K562 (cell line): Measurements from ENCODE around the gene PPP1R9A. TPM values are rescaled to one million over a fixed set of nuclear protein-coding genes. Genes with fewer than 3 reads are reported as not detected.

Experiments used
- ATAC-seq: fragments of 200-7000 bp; cut with Tn5 transposase; 3 replicates; pipeline ENCODE4 v1.9.1; 2020; ENCODE audit warnings: moderate library complexity
- BruUV-seq: library from RNA; stranded (reverse); fragments of 400-500 nt; replicated peaks from 2 replicates; lab custom pipeline; 2021; lab: Mats Ljungman, UMichigan
- CTCF ChIA-PET: fragments of 300-600 bp; formaldehyde crosslinking; extraction: SDS; loops from one replicate; lab custom pipeline; 2021; ENCODE audit warnings: low intra/inter-chr PET ratio; lab: Yijun Ruan, JAX
- POLR2A ChIA-PET: fragments of 300-600, 350-650 bp; sonication (Branson Sonifier 250); formaldehyde crosslinking; extraction: SDS; loops from one replicate; lab custom pipeline; 2021; ENCODE audit warnings: antibody characterized with exemption, inconsistent platforms; lab: Yijun Ruan, JAX
- DNase-seq, 4 experiments: peaks; one replicate each; pipeline versions ENCODE4 v3.0.0 to v3.0.0-alpha.2; 2011 to 2018; ENCODE audit warnings: low spot score in 3 of 4, mixed read lengths in 3 of 4; ENCODE audit errors: extremely low read depth in 1 of 4
- FAIRE-seq: peaks from 2 replicates; lab custom pipeline; 2011; peaks lifted over from hg19 to GRCh38; lab: Jason Lieb, UNC
- H2AFZ ChIP-seq: 2 replicates; pipeline ENCODE4 v1.6.0; 2011; ENCODE audit warnings: low read depth, low read length, control low read depth, inconsistent platforms
- H3K27ac ChIP-seq: fragments of 200-600 bp; 3 replicates; pipeline ENCODE4 v1.8.0; 2011; ENCODE audit warnings: low read depth, mild to moderate bottlenecking, control low read depth, inconsistent platforms, low read length, moderate library complexity, mixed read lengths; ENCODE audit errors: extremely low read depth
- H3K27me3 ChIP-seq, 2 experiments: fragments of 300-600 bp in 1 of 2; 2 replicates in 1 of 2; 3 replicates in 1 of 2; pipeline versions ENCODE4 v1.6.0 to v1.8.0; 2011; ENCODE audit warnings: inconsistent platforms in 2 of 2, low read length in 2 of 2, mild to moderate bottlenecking in 1 of 2, mixed read lengths in 1 of 2, moderate library complexity in 1 of 2; ENCODE audit not compliant: control insufficient read depth in 2 of 2, insufficient read depth in 2 of 2
- H3K36me3 ChIP-seq: fragments of 300-600 bp; 3 replicates; pipeline ENCODE4 v1.8.0; 2011; ENCODE audit warnings: mild to moderate bottlenecking, low read length, inconsistent platforms; ENCODE audit not compliant: control insufficient read depth, insufficient read depth
- H3K4me1 ChIP-seq, 2 experiments: fragments of 200-600 bp in 1 of 2; replicated peaks in 1 of 2; 2 replicates in 1 of 2; 3 replicates in 1 of 2; pipeline versions ENCODE4 v1.5.1 to v1.8.0; 2011; ENCODE audit warnings: inconsistent platforms in 2 of 2, low read length in 2 of 2, mild to moderate bottlenecking in 1 of 2, mixed read lengths in 1 of 2, moderate library complexity in 1 of 2; ENCODE audit not compliant: control insufficient read depth in 2 of 2, insufficient read depth in 2 of 2
- H3K4me2 ChIP-seq: 2 replicates; pipeline ENCODE4 v1.6.1; 2011; ENCODE audit warnings: low read length, control low read depth, inconsistent platforms, mixed read lengths; ENCODE audit not compliant: insufficient read depth
- H3K4me3 ChIP-seq: fragments of 200-600 bp; sonication (generic), shearing (Covaris generic); 2 replicates; pipeline ENCODE4 v1.5.1; 2016; ENCODE audit warnings: control low read depth, inconsistent platforms
- H3K79me2 ChIP-seq: fragments of 200-600 bp; 3 replicates; pipeline ENCODE4 v1.8.0; 2011; ENCODE audit warnings: low read length, inconsistent platforms; ENCODE audit not compliant: control insufficient read depth, insufficient read depth
- H3K9ac ChIP-seq, 2 experiments: 2 replicates each; pipeline versions ENCODE4 v1.6.0 to v1.6.1; 2011; ENCODE audit warnings: low read depth in 2 of 2, low read length in 2 of 2, control low read depth in 1 of 2, inconsistent platforms in 1 of 2, mild to moderate bottlenecking in 1 of 2, mixed read lengths in 1 of 2; ENCODE audit not compliant: insufficient read depth in 1 of 2
- H3K9me1 ChIP-seq: one replicate; pipeline ENCODE4 v1.6.0; 2011; ENCODE audit warnings: inconsistent platforms, mild to moderate bottlenecking, low read length, moderate library complexity; ENCODE audit not compliant: control insufficient read depth, insufficient read depth
- H3K9me3 ChIP-seq: replicated peaks from 2 replicates; pipeline ENCODE4 v1.5.1; 2011; ENCODE audit warnings: low read depth, low read length, inconsistent platforms; ENCODE audit not compliant: control insufficient read depth, insufficient read depth
- H4K20me1 ChIP-seq: replicated peaks from 2 replicates; pipeline ENCODE4 v1.6.1; 2011; ENCODE audit warnings: low read length, inconsistent platforms, mixed read lengths; ENCODE audit not compliant: control insufficient read depth, insufficient read depth
- GATA2 ChIP-seq: sonication (generic); formaldehyde crosslinking; IDR thresholded peaks from 2 replicates; pipeline ENCODE4 v1.4.0; 2020; ENCODE audit warnings: mild to moderate bottlenecking, missing genetic modification reagents
- MYC ChIP-seq, 2 experiments: fragments of 250-450 bp in 1 of 2; sonication (Bioruptor Pico) in 1 of 2; IDR thresholded peaks; 2 replicates each; pipeline versions ENCODE4 v1.5.1 to v1.6.1; 2012 to 2021; ENCODE audit warnings: low read depth in 2 of 2, borderline replicate concordance in 1 of 2, improper control_type of control experiment in 1 of 2, low read length in 1 of 2, mild to moderate bottlenecking in 1 of 2, moderate library complexity in 1 of 2
- RBM25 ChIP-seq: fragments of 200-400 bp; formaldehyde crosslinking; IDR thresholded peaks from 2 replicates; pipeline ENCODE4 v1.6.1; 2018; ENCODE audit warnings: low read length, low read depth, moderate library complexity; ENCODE audit not compliant: severe bottlenecking
- TEAD4 ChIP-seq, 2 experiments: sonication (generic) in 1 of 2; formaldehyde crosslinking in 1 of 2; IDR thresholded peaks; 2 replicates each; pipeline versions ENCODE4 v1.6.1 to v1.8.0; 2012 to 2022; ENCODE audit warnings: borderline replicate concordance in 1 of 2, inconsistent platforms in 1 of 2, low read length in 1 of 2, mild to moderate bottlenecking in 1 of 2, missing genetic modification reagents in 1 of 2
- ZNF780A ChIP-seq: fragments of 250-450 bp; sonication (Bioruptor Pico); IDR thresholded peaks from 2 replicates; pipeline ENCODE4 v1.5.0; 2021; ENCODE audit warnings: mild to moderate bottlenecking
- WGBS: fragments of 100-300 bp; shearing (Covaris generic); methylation state at CpG from one replicate; pipeline ENCODE4 v1.1.6; 2016; ENCODE audit warnings: low coverage, mixed read lengths; ENCODE audit not compliant: insufficient coverage; ENCODE audit errors: missing lambda C conversion rate; 5-methylcytosine and 5-hydroxymethylcytosine counted together
- in situ Hi-C: fragments of 300-500 bp; cut with MboI; formaldehyde crosslinking; loops from 4 replicates; pipeline ENCODE4 v1.15.0; 2018; ENCODE audit warnings: inconsistent platforms, mixed read lengths
- intact Hi-C: fragments of 100-400 bp; cut with micrococcal nuclease; formaldehyde crosslinking; loops from 2 replicates; pipeline ENCODE4 v1.14.2; 2022
- polyA plus RNA-seq, 8 experiments: library from polyadenylated mRNA; depleted of rRNA in 4 of 8; stranded (reverse) in 5 of 8; unstranded in 3 of 8; fragments of >200 nt; fragmentation: Nextera tagmentation in 2 of 8; fragmentation: Illumina TruSeq in 1 of 8; extraction: Ambion mirVana in 2 of 8; extraction: Trizol in 1 of 8; gene quantifications; 2 replicates each; pipeline versions ENCODE4 v1.2.1 to v1.2.3, GENCODE V29; 2011 to 2014; ENCODE audit warnings: inconsistent platforms in 1 of 8, missing spikeins in 1 of 8
- total RNA-seq, 7 experiments: library from RNA; depleted of rRNA in 6 of 7; stranded (reverse); fragments of >200 nt in 6 of 7; fragmentation: Illumina TruSeq in 2 of 7; extraction: Trizol in 2 of 7; gene quantifications; 2 replicates each; pipeline versions ENCODE4 v1.2.1 to v1.2.3, GENCODE V29; 2011 to 2021; ENCODE audit warnings: low replicate concordance in 1 of 7

Gene PPP1R9A
- total and polyA plus RNA-seq, 9 of the 15 experiments (the other 6 are each of a cell fraction or from before 2014, with no cell fraction given) = 0.24 TPM; not detected in 8

GRCh38 chr7:94877731-94878670, 29.4 kb upstream of the PPP1R9A start:
- in situ Hi-C loops = no loop called here
- no TSS peak for BruUV-seq
- H3K36me3 ChIP-seq = no peaks in the 10 kb centered on the region
- H3K4me2 ChIP-seq = no peak overlapping the region
- POLR2A ChIA-PET = no interaction called here
- no peak overlapping the region for H3K27ac ChIP-seq
- no peaks in the 10 kb centered on the region for H3K9me1 ChIP-seq
- TF ChIP-seq TEAD4 (IDR thresholded peaks at IDR 0.05; ENCODE audit: low read length) (no peak), TEAD4 (CRISPR knock-in tag; IDR thresholded peaks at IDR 0.05; ENCODE audit: borderline replicate concordance) (no peak), GATA2 (no peak), ZNF780A (no peak), RBM25 (no peak), MYC (IDR thresholded peaks at IDR 0.05; ENCODE audit: low read depth, low read length) (no peak), MYC (CRISPR knock-in tag; IDR thresholded peaks at IDR 0.05; ENCODE audit: borderline replicate concordance, low read depth) (no peak)
- TF ChIP-seq, all 486 proteins: peak for 0
- DNase-seq = no peak
- FAIRE-seq = no peak
- intact Hi-C loops = no loop called here
- no peak overlapping the region for H3K9ac ChIP-seq
- no peaks in the 10 kb centered on the region for H3K27me3 ChIP-seq
- H3K4me3 ChIP-seq = no peak overlapping the region
- WGBS = 2% methylated on average over 11 of the region's 11 CpGs
- no peaks in the 10 kb centered on the region for H4K20me1 ChIP-seq
- H3K4me1 ChIP-seq = no peaks in the 10 kb centered on the region
- ATAC-seq = no peak
- no peaks in the 10 kb centered on the region for H3K79me2 ChIP-seq
- no peak overlapping the region for H2AFZ ChIP-seq
- CTCF ChIA-PET = no interaction called here
- H3K9me3 ChIP-seq = no peaks in the 10 kb centered on the region
